IPS DF 6.9 (cell line): ENCODE data around the gene FGGY.
"Not testable (repeated sequence)": the region's sequence is repeated elsewhere in the genome, so short reads cannot be mapped to it uniquely, and the experiment has no call there.

ENCODE experiments used
- DNase-seq: peaks from one replicate; pipeline ENCODE4 v3.0.0-alpha.2; 2013; ENCODE audit warnings: low read depth, low spot score
- H3K27ac ChIP-seq: one replicate; pipeline ENCODE4 v1.5.1; 2013; ENCODE audit warnings: low read length, control low read depth
- H3K27me3 ChIP-seq: 2 replicates; pipeline ENCODE4 v1.6.1; 2013; ENCODE audit warnings: mild to moderate bottlenecking, low read length; ENCODE audit not compliant: control insufficient read depth, insufficient read depth
- H3K36me3 ChIP-seq: 2 replicates; pipeline ENCODE4 v1.6.1; 2013; ENCODE audit warnings: low read length; ENCODE audit not compliant: control insufficient read depth, insufficient read depth
- H3K4me1 ChIP-seq: 2 replicates; pipeline ENCODE4 v1.6.1; 2013; ENCODE audit warnings: low read length; ENCODE audit not compliant: control insufficient read depth, insufficient read depth
- H3K4me3 ChIP-seq: 2 replicates; pipeline ENCODE4 v1.5.1; 2013; ENCODE audit warnings: mild to moderate bottlenecking, low read length
- H3K9me3 ChIP-seq: 2 replicates; pipeline ENCODE4 v1.6.1; 2013; ENCODE audit warnings: low read length, inconsistent platforms; ENCODE audit not compliant: control insufficient read depth, insufficient read depth
- WGBS: extraction: QIAGEN DNeasy Blood & Tissue Kit; methylation state at CpG from one replicate; pipeline ENCODE4 v1.1.7; 2013; ENCODE audit warnings: mixed read lengths, missing lambda C conversion rate; ENCODE audit not compliant: insufficient read length, insufficient coverage; 5-methylcytosine and 5-hydroxymethylcytosine counted together

FGGY gene

DNA sequence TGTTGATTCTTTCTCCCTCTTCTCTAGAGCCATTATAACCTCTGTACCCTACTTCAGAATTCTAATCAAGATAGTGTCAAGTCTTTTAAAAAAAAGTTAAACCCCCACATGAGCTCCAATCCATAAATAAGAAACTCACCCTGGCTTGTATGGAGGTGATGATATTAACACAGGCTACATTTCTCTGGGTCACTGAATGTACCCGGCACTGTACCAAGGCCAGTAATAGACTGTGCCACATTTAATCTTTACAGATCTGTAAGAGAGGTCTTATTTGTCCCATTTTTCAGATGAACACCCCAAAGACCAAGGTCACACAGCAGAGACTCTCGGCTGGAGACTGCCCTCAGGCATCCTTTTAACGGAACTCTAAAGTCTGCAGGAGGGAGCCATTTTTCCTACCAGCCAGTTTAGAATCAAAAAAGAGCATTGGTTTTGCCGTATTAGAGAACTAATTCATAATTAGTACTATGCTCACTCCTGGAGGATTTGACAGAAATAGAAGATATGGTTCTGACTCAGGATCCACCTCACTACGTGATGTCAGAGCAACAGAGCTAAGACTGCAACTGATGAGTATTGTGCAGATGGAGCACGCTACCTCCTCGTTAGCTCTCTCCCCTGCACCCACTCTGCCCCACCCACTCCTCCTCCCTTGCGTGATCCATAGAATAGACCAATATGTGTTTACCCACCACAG lies 300.7 kb downstream of the FGGY start:
- WGBS: no CpG with 5 or more reads among the region's 8 CpGs
- Histone ChIP-seq H3K36me3 (no peaks in the 10 kb centered on the region), H3K9me3 (no peaks in the 10 kb centered on the region), H3K27me3 (no peaks in the 10 kb centered on the region), H3K4me1 (no peaks in the 10 kb centered on the region; the same call in 1 of the 2 replicates), H3K27ac (no peak overlapping the region), H3K4me3 (no peak overlapping the region)
- no peak for DNase-seq

DNA sequence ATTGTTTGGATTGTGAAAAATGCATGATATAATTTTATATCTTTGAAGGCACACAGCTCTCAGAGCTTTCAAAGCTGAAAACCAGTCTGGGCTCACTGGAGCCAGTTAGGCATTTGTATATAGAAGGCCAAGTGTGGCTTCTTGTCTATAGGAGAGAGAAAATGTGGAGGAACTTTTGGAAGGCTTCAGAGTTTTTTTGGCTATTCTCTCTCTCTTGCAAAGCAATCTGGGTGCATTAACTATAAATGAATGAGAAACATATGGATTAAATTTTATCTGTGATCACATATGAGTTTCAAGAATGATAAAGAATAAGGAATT lies 301.2 kb downstream of the FGGY start:
- Histone ChIP-seq H3K9me3 (no peaks in the 10 kb centered on the region), H3K27ac (no peak overlapping the region), H3K4me3 (no peak overlapping the region), H3K4me1 (no peaks in the 10 kb centered on the region; the same call in 1 of the 2 replicates), H3K36me3 (no peaks in the 10 kb centered on the region), H3K27me3 (no peaks in the 10 kb centered on the region)
- DNase-seq: no peak

DNA sequence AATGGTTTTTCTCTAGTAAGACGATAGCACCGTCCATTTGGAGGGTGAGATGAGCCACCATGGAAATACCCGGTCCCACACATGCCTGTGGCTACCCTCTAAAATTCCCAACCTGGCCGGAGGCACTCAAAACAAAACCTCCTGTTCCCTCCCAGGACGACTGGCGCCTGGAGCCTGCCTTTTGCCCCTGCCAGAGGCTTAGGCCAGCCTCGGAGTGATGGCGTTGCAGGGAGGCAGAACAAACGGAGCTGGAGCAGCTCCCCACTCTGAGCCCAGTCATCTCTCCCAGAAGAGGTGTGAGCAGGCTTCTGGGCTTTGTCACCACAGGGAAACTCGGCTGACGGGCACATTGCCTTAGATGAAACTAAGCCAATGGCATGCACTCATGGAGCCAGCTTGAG lies 304.1 kb downstream of the FGGY start:
- H3K4me3 ChIP-seq: no peak overlapping the region
- H3K36me3 ChIP-seq: no peaks in the 10 kb centered on the region
- H3K27ac ChIP-seq: no peak overlapping the region
- WGBS: no CpG with 5 or more reads among the region's 11 CpGs
- no peaks in the 10 kb centered on the region for H3K9me3 ChIP-seq
- DNase-seq: no peak
- no peaks in the 10 kb centered on the region; the same call in 1 of the 2 replicates for H3K4me1 ChIP-seq
- H3K27me3 ChIP-seq: no peaks in the 10 kb centered on the region

DNA sequence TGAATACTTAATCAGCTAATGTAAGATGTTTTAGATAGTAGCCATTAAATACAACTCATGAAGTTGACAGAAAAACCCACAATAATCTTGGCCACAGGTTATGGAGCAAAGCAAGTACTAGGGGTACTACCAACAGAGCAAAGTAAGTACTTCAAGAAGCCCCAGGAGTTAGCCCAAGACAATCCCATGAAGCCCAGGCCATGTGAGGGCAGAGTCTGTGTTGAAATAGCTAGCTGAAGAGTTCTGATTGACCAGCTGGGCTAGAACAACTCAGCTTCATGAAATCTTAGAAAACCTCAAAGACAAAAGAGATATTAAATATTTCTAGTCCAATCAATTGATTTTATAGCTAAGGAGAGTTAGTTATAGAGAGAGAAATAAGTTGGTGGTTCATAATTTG lies 304.9 kb downstream of the FGGY start:
- Histone ChIP-seq H3K9me3 (no peaks in the 10 kb centered on the region), H3K27me3 (no peaks in the 10 kb centered on the region), H3K27ac (no peak overlapping the region), H3K36me3 (no peaks in the 10 kb centered on the region), H3K4me3 (no peak overlapping the region), H3K4me1 (no peaks in the 10 kb centered on the region; the same call in 1 of the 2 replicates)
- DNase-seq: no peak

DNA sequence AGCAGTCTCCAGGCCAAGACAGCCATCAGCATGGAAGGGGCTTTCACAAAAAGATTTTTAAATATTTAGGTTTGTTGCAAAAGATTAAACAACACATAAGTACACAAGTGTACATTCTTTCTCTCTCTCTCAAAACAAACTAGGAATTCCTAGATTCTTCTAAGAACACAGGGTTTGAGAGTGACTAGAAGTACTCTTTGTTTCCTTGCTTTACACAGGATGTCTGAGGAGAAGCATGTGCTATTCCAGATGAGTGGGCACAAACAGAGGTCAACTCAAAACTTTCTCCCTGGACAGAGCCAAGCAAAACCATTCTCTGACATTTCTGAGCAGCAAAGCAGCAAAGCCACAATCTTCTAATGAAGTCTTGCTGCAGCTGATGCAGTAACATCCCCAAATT lies 307.3 kb downstream of the FGGY start:
- H3K27me3 ChIP-seq: no peaks in the 10 kb centered on the region
- DNase-seq: no peak
- H3K4me3 ChIP-seq: no peak overlapping the region
- no peaks in the 10 kb centered on the region; the same call in 1 of the 2 replicates for H3K4me1 ChIP-seq
- no peaks in the 10 kb centered on the region; the same call in 1 of the 2 replicates for H3K9me3 ChIP-seq
- H3K36me3 ChIP-seq: no peaks in the 10 kb centered on the region
- no peak overlapping the region for H3K27ac ChIP-seq

DNA sequence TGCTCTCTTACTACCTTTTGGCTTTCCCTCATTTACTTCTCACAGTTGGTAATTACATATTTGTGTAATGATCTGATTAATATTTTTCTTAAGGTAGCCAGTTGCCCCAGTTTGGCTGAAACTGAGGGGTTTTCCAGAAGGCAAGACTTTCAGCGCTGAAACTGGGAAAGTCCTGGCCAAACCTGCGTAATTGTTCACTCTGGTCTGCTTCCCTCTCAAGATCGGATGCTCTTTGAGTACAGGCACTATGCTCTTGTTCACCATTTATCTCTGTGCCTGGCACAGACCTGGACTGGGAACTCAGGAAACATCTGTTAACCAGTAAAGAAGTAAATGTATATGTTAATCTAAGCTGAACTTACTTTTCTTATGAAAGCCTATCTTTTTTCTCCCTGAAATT lies 308.3 kb downstream of the FGGY start:
- no peaks in the 10 kb centered on the region for H3K27me3 ChIP-seq
- no peaks in the 10 kb centered on the region; the same call in 1 of the 2 replicates for H3K9me3 ChIP-seq
- DNase-seq: no peak
- no peak overlapping the region for H3K27ac ChIP-seq
- no peaks in the 10 kb centered on the region for H3K36me3 ChIP-seq
- H3K4me3 ChIP-seq: no peak overlapping the region
- WGBS: no CpG with 5 or more reads among the region's 3 CpGs
- no peaks in the 10 kb centered on the region; the same call in 1 of the 2 replicates for H3K4me1 ChIP-seq

DNA sequence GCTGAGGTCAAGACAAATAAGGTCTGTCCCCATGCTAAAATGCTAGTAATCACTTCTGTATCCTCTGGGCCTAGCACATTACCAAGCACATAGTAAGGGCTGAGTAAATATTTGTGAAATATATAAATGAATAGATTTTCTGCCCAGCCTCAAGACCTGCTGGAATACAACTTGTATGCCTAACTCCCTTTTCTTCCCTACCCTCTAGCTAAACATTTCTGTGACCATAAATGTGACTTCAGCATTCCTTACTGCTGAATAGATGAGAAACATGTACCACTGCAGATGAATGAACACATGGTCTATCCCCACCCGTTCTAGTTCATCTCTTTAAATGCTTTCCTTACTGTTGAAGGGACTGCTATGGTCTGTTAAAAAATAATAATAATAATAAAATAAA lies 308.9 kb downstream of the FGGY start:
- Histone ChIP-seq H3K4me3 (no peak overlapping the region), H3K4me1 (no peaks in the 10 kb centered on the region; the same call in 1 of the 2 replicates), H3K27ac (no peak overlapping the region), H3K27me3 (no peaks in the 10 kb centered on the region), H3K36me3 (peaks cover 3% of the 10 kb centered on the region; the same call in 1 of the 2 replicates), H3K9me3 (no peaks in the 10 kb centered on the region; the same call in 1 of the 2 replicates)
- no peak for DNase-seq
- WGBS: no CpG with 5 or more reads among the region's 1 CpG

DNA sequence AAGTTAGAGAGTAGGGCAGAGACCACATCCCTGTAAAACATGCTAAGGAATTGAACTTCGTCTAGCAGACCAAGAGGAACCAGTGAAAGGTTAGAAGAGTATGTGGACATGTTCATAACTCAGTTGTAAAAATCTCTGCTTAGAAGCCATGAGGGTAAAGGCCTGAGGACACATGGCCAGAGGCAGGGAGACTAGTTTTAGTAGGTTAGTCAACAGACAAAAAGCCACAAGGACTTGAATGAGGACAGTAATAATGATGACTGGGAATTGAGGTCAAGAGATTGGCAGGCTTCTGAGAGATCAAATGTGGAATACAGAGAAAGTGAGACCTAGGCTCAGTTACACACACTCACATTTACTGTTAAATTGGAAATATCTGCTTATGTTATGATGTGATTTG lies 312.4 kb downstream of the FGGY start:
- Histone ChIP-seq H3K27me3 (no peaks in the 10 kb centered on the region), H3K4me1 (no peaks in the 10 kb centered on the region), H3K36me3 (peaks cover 3% of the 10 kb centered on the region; the same call in 1 of the 2 replicates), H3K27ac (no peak overlapping the region), H3K9me3 (no peaks in the 10 kb centered on the region; the same call in 1 of the 2 replicates), H3K4me3 (no peak overlapping the region)
- DNase-seq: no peak
- no CpG with 5 or more reads among the region's 1 CpG for WGBS

DNA sequence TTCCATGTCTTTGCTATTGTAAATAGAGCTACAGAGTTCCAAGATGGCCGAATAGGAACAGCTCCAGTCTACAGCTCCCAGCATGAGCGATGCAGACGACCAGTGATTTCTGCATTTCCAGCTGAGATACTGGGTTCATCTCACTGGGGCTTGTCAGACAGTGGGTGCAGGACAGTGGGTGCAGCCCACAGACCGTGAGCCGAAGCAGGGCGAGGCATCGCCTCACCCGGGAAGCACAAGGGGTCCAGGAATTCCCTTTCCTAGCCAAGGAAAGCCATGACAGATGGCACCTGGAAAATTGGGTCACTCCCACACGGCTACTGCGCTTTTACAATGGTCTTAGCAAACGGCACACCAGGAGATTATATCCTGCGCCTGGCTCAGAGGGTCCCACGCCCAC lies 313.6 kb downstream of the FGGY start:
- not testable (repeated sequence) for H3K4me1 ChIP-seq, DNase-seq, H3K36me3 ChIP-seq, H3K27me3 ChIP-seq, H3K9me3 ChIP-seq, H3K4me3 ChIP-seq, H3K27ac ChIP-seq
- no CpG with 5 or more reads among the region's 13 CpGs for WGBS

DNA sequence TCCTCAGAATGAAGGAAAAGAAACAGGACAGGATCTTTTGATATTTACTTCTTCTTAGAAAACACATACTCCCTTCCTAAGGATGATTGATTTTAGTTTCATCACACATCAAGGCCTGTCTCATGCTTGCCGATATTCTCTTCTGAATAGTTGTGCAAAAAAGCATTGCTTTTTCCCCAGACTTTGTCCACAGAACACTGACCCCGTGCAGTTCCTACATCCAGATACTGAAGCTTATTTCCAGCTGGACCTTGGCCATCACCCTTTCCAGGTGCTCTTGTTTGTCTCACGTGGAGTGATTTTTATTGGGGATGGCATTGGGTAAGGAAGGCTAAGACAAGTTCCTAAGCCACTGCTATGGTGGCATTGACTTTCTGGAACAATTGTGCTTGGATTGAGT lies 320.5 kb downstream of the FGGY start:
- Histone ChIP-seq H3K9me3 (no peaks in the 10 kb centered on the region), H3K4me1 (no peaks in the 10 kb centered on the region), H3K36me3 (no peaks in the 10 kb centered on the region), H3K4me3 (no peak overlapping the region), H3K27me3 (no peaks in the 10 kb centered on the region), H3K27ac (no peak overlapping the region)
- no peak for DNase-seq
- WGBS: no CpG with 5 or more reads among the region's 3 CpGs

DNA sequence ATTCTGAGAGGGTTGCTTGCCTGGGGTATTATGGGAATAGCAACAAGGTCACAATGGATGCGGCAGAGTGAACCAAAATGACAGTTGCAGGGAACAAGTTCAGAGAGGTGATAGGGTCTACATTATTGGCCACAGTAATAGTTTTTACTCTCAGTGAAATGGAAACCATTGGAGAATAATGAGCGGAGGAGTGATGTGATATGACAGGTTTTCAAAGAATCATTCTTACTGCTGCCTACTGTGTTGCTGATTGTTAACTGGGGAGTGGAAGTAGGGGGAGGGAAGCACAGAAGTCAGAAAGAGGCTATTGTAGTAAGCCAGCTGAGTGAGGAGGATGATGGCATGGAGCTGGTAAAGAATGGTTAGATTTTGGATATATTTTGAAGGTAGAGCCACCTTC lies 322.7 kb downstream of the FGGY start:
- no peak for DNase-seq
- no CpG with 5 or more reads among the region's 2 CpGs for WGBS
- Histone ChIP-seq H3K36me3 (no peaks in the 10 kb centered on the region), H3K9me3 (no peaks in the 10 kb centered on the region), H3K4me3 (no peak overlapping the region), H3K4me1 (no peaks in the 10 kb centered on the region), H3K27ac (no peak overlapping the region), H3K27me3 (no peaks in the 10 kb centered on the region)
